ENCODE measurements around the gene HTRA3.

Gene HTRA3

DNA sequence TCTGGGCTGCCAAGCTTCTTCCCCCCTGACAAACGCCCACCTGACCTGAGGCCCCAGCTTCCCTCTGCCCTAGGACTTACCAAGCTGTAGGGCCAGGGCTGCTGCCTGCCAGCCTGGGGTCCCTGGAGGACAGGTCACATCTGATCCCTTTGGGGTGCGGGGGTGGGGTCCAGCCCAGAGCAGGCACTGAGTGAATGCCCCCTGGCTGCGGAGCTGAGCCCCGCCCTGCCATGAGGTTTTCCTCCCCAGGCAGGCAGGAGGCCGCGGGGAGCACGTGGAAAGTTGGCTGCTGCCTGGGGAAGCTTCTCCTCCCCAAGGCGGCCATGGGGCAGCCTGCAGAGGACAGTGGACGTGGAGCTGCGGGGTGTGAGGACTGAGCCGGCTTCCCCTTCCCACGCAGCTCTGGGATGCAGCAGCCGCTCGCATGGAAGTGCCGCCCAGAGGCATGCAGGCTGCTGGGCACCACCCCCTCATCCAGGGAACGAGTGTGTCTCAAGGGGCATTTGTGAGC is 37.0 kb downstream of the HTRA3 start:
- CTCF ChIA-PET = interaction anchor here (1.5 kb wide), 1 partner anchor 9 kb away, joined by 4 read pairs; no protein-coding TSS in a partner anchor
- TF ChIP-seq CTCF (IDR thresholded peaks at IDR 0.05; ENCODE audit: insufficient read depth, low read length, missing control alignments) = no peak
- no peak for DNase-seq (ENCODE audit: low read depth, low spot score)
- POLR2A ChIA-PET = no interaction called here
- H3K4me3 ChIP-seq (ENCODE audit: low read depth, low read length) = no peak overlapping the region

DNA sequence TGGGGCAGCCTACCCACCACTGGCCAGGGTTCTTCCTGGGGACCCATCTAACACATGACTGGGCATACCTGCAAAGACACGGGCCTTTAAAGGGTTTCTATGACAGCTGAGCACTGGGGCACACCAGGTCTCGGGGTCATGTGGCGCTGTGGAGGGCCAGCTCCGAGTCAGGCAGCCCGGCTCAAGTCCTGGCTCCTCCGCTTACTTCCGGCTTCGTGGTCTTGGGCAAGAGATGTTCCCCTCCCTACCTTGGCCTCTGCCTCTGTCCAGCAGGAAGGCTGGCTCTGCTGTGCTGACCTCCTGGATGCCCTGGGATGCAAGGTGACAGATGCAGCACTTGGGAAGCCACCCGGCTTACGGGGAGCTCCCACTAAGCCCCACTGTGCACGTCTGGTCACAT is 37.6 kb downstream of the HTRA3 start:
- ChIA-PET CTCF (no interaction called here), POLR2A (no interaction called here)
- no peak overlapping the region for H3K4me3 ChIP-seq (ENCODE audit: low read depth, low read length)
- DNase-seq (ENCODE audit: low read depth, low spot score) = no peak
- TF ChIP-seq CTCF (IDR thresholded peaks at IDR 0.05; ENCODE audit: insufficient read depth, low read length, missing control alignments) = no peak

DNA sequence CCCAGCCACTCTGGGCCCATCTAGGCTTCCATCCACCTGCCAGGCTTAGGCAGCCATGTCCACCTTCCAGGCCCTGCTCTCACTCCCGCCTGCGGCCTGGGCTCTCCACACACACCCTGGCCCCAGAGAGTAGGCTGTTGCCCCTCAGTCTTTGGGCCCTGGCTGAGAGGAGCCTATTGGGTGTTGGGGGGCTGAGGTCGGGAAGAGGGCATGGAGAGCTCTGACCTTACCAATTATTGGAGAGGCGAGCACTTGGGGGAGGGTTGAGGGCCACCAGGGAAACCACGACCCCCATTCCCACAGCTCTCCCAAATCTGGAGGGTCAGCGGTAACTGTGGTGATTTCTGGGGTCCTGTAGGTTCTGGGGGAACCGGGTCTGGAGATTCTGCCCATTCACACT is 38.2 kb downstream of the HTRA3 start:
- no peak for TF ChIP-seq CTCF (IDR thresholded peaks at IDR 0.05; ENCODE audit: insufficient read depth, low read length, missing control alignments)
- DNase-seq (ENCODE audit: low read depth, low spot score) = no peak
- no peak overlapping the region for H3K4me3 ChIP-seq (ENCODE audit: low read depth, low read length)
- CTCF ChIA-PET = interaction anchor here (1.3 kb wide), 1 partner anchor 65 kb away, joined by 3 read pairs; no protein-coding TSS in a partner anchor
- POLR2A ChIA-PET = no interaction called here

DNA sequence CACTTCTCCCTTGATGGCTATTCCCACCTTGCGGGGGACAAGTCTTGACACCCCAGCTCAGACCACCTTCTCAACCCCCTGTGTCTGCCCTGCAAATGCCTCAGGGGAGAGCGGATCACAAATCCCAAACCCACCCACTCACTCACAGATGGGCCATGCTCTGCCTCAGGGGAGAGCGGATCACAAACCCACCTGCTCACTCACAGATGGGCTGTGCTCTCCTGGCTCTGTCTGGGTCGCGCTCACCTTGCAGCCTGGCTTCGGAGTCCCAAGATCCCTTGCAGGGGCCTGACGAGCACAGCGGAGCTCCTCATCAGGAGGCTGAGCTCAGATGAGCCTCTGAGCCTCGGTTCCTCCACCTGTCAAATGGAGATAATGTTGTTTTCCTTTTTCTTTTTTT is 38.6 kb downstream of the HTRA3 start:
- TF ChIP-seq CTCF (IDR thresholded peaks at IDR 0.05; ENCODE audit: insufficient read depth, low read length, missing control alignments) = no peak
- ChIA-PET CTCF (interaction anchor here (1.3 kb wide), 1 partner anchor 66 kb away, joined by 3 read pairs; no protein-coding TSS in a partner anchor), POLR2A (no interaction called here)
- H3K4me3 ChIP-seq (ENCODE audit: low read depth, low read length) = no peak overlapping the region
- no peak for DNase-seq (ENCODE audit: low read depth, low spot score)

GRCh38 chr4:8308856-8309771 is 39.6 kb downstream of the HTRA3 start:
- CTCF ChIA-PET = interaction anchor here (1.3 kb wide), 1 partner anchor 67 kb away, joined by 3 read pairs; no protein-coding TSS in a partner anchor
- no peak for TF ChIP-seq CTCF (IDR thresholded peaks at IDR 0.05; ENCODE audit: insufficient read depth, low read length, missing control alignments)
- no peak overlapping the region for H3K4me3 ChIP-seq (ENCODE audit: low read depth, low read length)
- POLR2A ChIA-PET = no interaction called here
- no peak for DNase-seq (ENCODE audit: low read depth, low spot score)

GRCh38 chr4:8310306-8310705 is 40.8 kb downstream of the HTRA3 start:
- ChIA-PET POLR2A (no interaction called here), CTCF (no interaction called here)
- no peak for DNase-seq (ENCODE audit: low read depth, low spot score)
- no peak for TF ChIP-seq CTCF (IDR thresholded peaks at IDR 0.05; ENCODE audit: insufficient read depth, low read length, missing control alignments)
- H3K4me3 ChIP-seq (ENCODE audit: low read depth, low read length) = no peak overlapping the region

Data from AG04449 (cell line).